Uterus (tissue), 4 donors: ENCODE data around the gene ARMC8. TPM values are rescaled to one million over a fixed set of nuclear protein-coding genes. Genes with fewer than 3 reads are reported as not detected.

Source experiments
- DNase-seq, 2 donors: peaks; one replicate each; pipeline ENCODE4 v3.0.0-alpha.2; 2019 to 2020
- H3K27ac ChIP-seq, 2 donors: fragments of 200-600 bp; sonication (generic); 1 replicate in 1 of 2; 2 replicates in 1 of 2; pipeline ENCODE4 v1.5.1; 2016 to 2018
- H3K27me3 ChIP-seq, 2 donors: fragments of 200-600 bp; sonication (generic); one replicate each; pipeline ENCODE4 v1.5.1; 2018 to 2019; ENCODE audit warnings: control low read depth in 1 of 2
- H3K36me3 ChIP-seq, 2 donors: fragments of 200-600 bp; sonication (generic); one replicate each; pipeline ENCODE4 v1.5.1; 2019; ENCODE audit warnings: control low read depth in 1 of 2
- H3K4me1 ChIP-seq, 2 donors: fragments of 200-600 bp; sonication (generic); one replicate each; pipeline ENCODE4 v1.5.1; 2018 to 2019; ENCODE audit warnings: control low read depth in 1 of 2
- H3K4me3 ChIP-seq, 2 donors: fragments of 200-600 bp; sonication (generic); 1 replicate in 1 of 2; 2 replicates in 1 of 2; pipeline ENCODE4 v1.5.1; 2018 to 2019; ENCODE audit warnings: mild to moderate bottlenecking in 1 of 2
- H3K9me3 ChIP-seq, 2 donors: fragments of 200-600 bp; sonication (generic); one replicate each; pipeline ENCODE4 v1.5.1; 2019; ENCODE audit warnings: control low read depth in 1 of 2
- POLR2A ChIP-seq, 2 donors: fragments of 450-650 bp; IDR thresholded peaks; one replicate each; pipeline ENCODE4 v1.6.1; 2016; ENCODE audit warnings: antibody characterized with exemption in 2 of 2, mild to moderate bottlenecking in 1 of 2, moderate library complexity in 1 of 2
- intact Hi-C: fragments of 100-400 bp; cut with DNase I; formaldehyde crosslinking; loops from one replicate; pipeline ENCODE4 v1.15.1; 2023; ENCODE audit warnings: low total_unique reads
- total RNA-seq, 4 donors: library from RNA; depleted of rRNA in 3 of 4; stranded (reverse); fragments of >200 nt in 3 of 4; gene quantifications; one replicate each; pipeline versions ENCODE4 v1.1.0 to v1.2.4, GENCODE V29; 2014 to 2023
- TF ChIP-seq, protein P1 (sequence below), 4 experiments: fragments of 200-600 bp in 2 of 4; fragments of 450-650 bp in 2 of 4; sonication (generic) in 2 of 4; IDR thresholded peaks; one replicate each; pipeline ENCODE4 v1.5.1; 2016 to 2019; ENCODE audit warnings: antibody characterized with exemption in 4 of 4, mild to moderate bottlenecking in 2 of 4, moderate library complexity in 1 of 4
- donor health status: DM: yes; HTN: yes; CAD: no.

Gene ARMC8
- total RNA-seq, 4 donors from 2014 or later, result 38.7 to 85.1 (median 64.6) TPM

DNA sequence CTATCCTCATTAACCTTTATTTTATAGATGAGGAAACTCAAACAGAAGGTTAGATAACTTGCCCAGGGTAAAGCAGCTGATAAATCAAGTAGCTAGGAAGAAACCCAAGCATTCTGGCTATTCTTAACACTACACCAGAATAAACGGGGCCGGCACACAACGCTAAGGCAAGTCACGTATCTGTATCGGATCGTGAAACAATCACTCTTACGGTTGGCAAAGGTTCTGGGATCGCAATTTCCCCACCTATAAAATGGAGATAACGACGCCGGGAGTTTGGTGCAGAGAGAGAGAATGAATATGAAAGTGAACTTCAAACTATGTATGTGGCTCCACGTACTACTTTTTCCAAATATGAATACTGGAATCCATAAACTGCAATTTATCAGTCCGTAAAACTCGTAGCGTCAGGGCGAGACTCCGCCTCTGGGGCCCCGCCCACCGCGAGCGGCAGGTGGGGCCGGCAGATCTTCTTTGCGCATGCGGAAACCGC, 252 bp upstream of the ARMC8 start:
- intact Hi-C loops, result no loop called here

DNA sequence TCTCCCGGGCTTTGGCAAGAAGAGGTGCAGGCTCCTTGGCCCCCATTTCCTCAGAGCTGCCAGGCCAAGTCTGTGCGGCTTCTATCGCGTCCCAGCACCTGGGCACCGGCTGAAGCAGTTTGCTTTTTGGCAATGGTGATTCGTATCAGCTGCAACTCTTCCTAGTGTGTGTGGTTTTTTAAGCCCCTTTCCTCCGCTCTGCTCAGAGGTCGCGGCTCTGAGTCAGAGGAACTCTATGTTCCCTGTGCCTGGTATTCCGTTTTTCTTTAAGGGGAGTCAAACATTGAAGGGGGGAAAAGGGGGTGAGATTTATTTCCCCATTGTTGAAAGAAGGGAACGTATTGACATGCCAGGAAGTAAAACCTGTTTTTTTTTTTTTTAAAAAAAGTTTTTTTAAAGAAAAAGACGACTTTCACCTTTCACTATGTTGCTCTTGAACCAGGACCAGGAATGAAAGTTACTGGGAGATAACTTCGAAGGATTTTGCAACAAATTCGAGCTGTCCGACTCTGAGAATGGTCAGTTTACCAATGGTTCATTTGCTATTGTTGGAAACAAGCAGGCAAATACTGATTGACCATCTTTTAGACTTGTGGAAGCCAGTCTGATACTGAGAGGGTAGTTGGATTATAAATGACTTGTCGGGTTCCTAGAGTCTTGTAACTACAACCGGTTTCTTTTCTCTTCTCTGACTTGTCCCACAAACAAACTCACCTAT, 1.1 kb downstream of the ARMC8 start:
- DNase-seq, result peak in 1 of 2 donors; percentile 31
- peak overlapping the region; percentile 78 to 96 for H3K4me3 ChIP-seq
- H3K36me3 ChIP-seq, result no peaks in the 10 kb centered on the region
- H3K4me1 ChIP-seq, result peaks cover 0 to 4% of the 10 kb centered on the region in 2 donors
- no peaks in the 10 kb centered on the region for H3K9me3 ChIP-seq
- H3K27me3 ChIP-seq, result no peaks in the 10 kb centered on the region
- TF ChIP-seq, protein P1, sequence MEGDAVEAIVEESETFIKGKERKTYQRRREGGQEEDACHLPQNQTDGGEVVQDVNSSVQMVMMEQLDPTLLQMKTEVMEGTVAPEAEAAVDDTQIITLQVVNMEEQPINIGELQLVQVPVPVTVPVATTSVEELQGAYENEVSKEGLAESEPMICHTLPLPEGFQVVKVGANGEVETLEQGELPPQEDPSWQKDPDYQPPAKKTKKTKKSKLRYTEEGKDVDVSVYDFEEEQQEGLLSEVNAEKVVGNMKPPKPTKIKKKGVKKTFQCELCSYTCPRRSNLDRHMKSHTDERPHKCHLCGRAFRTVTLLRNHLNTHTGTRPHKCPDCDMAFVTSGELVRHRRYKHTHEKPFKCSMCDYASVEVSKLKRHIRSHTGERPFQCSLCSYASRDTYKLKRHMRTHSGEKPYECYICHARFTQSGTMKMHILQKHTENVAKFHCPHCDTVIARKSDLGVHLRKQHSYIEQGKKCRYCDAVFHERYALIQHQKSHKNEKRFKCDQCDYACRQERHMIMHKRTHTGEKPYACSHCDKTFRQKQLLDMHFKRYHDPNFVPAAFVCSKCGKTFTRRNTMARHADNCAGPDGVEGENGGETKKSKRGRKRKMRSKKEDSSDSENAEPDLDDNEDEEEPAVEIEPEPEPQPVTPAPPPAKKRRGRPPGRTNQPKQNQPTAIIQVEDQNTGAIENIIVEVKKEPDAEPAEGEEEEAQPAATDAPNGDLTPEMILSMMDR (IDR thresholded peaks at IDR 0.05), result no peak
- no peak for TF ChIP-seq POLR2A (IDR thresholded peaks at IDR 0.05)
- intact Hi-C loops, result no loop called here
- H3K27ac ChIP-seq, result peak overlapping the region; percentile 89 to 94

More for the DNA sequence above, 252 bp upstream of the ARMC8 start:
- TF ChIP-seq POLR2A (IDR thresholded peaks at IDR 0.05), result no peak
- TF ChIP-seq, protein P1 (IDR thresholded peaks at IDR 0.05), result no peak
- no peaks in the 10 kb centered on the region for H3K36me3 ChIP-seq
- peak overlapping the region; percentile 78 to 96 for H3K4me3 ChIP-seq
- H3K4me1 ChIP-seq, result peaks cover 0 to 4% of the 10 kb centered on the region in 2 donors
- no peaks in the 10 kb centered on the region for H3K27me3 ChIP-seq
- H3K27ac ChIP-seq, result peak overlapping the region; percentile 89 to 94
- no peaks in the 10 kb centered on the region for H3K9me3 ChIP-seq
- DNase-seq, result peak; percentile 89 to 90

DNA sequence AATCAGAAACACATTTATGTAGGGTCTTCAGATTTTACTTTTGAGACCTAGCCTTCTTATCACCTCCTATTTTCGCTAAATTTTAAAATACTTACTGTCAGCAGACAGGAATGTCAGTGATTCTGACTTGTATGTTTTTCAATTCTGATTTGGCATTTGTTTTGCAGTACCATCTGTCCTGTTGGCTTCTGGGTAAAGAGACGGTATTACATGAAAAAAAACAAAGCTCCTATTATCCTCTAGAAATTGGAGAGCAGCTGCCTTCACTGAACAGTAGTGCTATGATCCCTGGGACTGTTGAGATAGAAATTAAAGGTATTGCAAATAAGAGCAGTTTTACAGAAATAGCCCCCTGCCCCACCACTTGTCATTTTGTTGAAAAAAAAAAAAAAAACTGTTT, 8.4 kb downstream of the ARMC8 start:
- Histone ChIP-seq H3K27ac (no peak overlapping the region), H3K9me3 (no peaks in the 10 kb centered on the region), H3K4me3 (no peak overlapping the region), H3K4me1 (no peaks in the 10 kb centered on the region), H3K27me3 (no peaks in the 10 kb centered on the region), H3K36me3 (no peaks in the 10 kb centered on the region)
- no peak for DNase-seq
- intact Hi-C loops, result no loop called here
- no peak for TF ChIP-seq POLR2A (IDR thresholded peaks at IDR 0.05)
- TF ChIP-seq, protein P1 (IDR thresholded peaks at IDR 0.05), result no peak

DNA sequence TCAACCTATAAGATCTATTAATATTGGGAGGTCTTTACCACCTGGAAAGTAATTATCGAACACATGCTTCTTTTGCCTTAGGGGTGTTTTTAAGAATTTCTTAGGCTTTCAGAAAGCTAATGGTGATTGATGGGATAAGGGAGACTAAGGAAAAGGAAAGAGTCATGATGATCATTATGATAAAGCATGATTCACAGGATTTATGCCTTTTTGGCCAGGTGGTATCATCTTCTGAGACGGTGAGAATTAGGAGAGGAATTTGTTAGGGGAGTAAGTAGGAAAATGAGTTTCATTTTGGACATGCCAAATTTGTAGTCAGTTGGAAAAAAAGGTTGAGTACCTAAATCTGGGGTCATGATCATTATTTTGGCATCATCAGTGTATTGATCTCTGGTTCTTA, 8.9 kb downstream of the ARMC8 start:
- no peaks in the 10 kb centered on the region for H3K36me3 ChIP-seq
- no peaks in the 10 kb centered on the region for H3K9me3 ChIP-seq
- intact Hi-C loops, result no loop called here
- H3K27me3 ChIP-seq, result no peaks in the 10 kb centered on the region
- no peaks in the 10 kb centered on the region for H3K4me1 ChIP-seq
- no peak overlapping the region for H3K4me3 ChIP-seq
- no peak for TF ChIP-seq POLR2A (IDR thresholded peaks at IDR 0.05)
- TF ChIP-seq, protein P1 (IDR thresholded peaks at IDR 0.05), result no peak
- DNase-seq, result no peak
- no peak overlapping the region for H3K27ac ChIP-seq

DNA sequence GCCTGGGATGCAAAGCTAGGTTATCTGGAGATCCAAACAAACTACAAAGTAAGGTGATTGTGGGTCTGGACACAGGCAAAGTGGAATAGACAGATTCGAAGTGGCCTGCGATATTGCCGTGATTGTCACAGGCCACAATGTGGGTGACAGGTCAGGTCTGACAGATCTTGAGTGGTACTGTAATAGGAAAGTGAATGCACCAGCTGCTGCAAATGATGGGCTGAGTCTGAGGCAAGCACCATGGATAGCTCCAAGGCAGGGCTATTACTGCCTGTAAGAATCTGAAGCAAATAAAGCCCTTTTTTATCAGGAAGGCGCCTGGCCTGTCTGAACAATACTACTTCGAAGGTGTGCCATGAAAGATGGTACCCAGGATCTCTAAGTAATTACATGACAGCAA, 10.0 kb downstream of the ARMC8 start:
- TF ChIP-seq, protein P1 (IDR thresholded peaks at IDR 0.05), result no peak
- no peak for TF ChIP-seq POLR2A (IDR thresholded peaks at IDR 0.05)
- no peaks in the 10 kb centered on the region for H3K27me3 ChIP-seq
- DNase-seq, result no peak
- H3K36me3 ChIP-seq, result no peaks in the 10 kb centered on the region
- H3K4me3 ChIP-seq, result no peak overlapping the region
- H3K4me1 ChIP-seq, result no peaks in the 10 kb centered on the region
- intact Hi-C loops, result no loop called here
- H3K27ac ChIP-seq, result no peak overlapping the region
- no peaks in the 10 kb centered on the region for H3K9me3 ChIP-seq
